Fibroblast of lung (primary cell): ENCODE measurements around the gene DESI1. TPM values are rescaled to one million over a fixed set of nuclear protein-coding genes. Genes with fewer than 3 reads are reported as not detected.
"Not testable (repeated sequence)": the region's sequence is repeated elsewhere in the genome, so short reads cannot be mapped to it uniquely, and the experiment has no call there.

ENCODE experiments used
- DNase-seq, 2 donors: peaks; one replicate each; pipeline versions ENCODE4 v3.0.0 to v3.0.0-alpha.2; 2010; ENCODE audit warnings: low read depth in 2 of 2
- H2AFZ ChIP-seq: 2 replicates; pipeline ENCODE4 v1.5.1; 2012; ENCODE audit warnings: low read length, control low read depth, inconsistent platforms
- H3K27ac ChIP-seq: 2 replicates; pipeline ENCODE4 v1.5.1; 2011; ENCODE audit warnings: low read length, control low read depth; ENCODE audit not compliant: insufficient read depth
- H3K27me3 ChIP-seq: 2 replicates; pipeline ENCODE4 v1.5.1; 2011; ENCODE audit warnings: mild to moderate bottlenecking, low read length; ENCODE audit not compliant: control insufficient read depth, insufficient read depth
- H3K36me3 ChIP-seq: 2 replicates; pipeline ENCODE4 v1.5.1; 2011; ENCODE audit warnings: low read length; ENCODE audit not compliant: control insufficient read depth, insufficient read depth
- H3K4me1 ChIP-seq: 2 replicates; pipeline ENCODE4 v1.5.1; 2011; ENCODE audit warnings: low read length; ENCODE audit not compliant: control insufficient read depth, insufficient read depth; ENCODE audit errors: extremely low read depth
- H3K4me2 ChIP-seq: 2 replicates; pipeline ENCODE4 v1.5.1; 2011; ENCODE audit warnings: low read length, control low read depth; ENCODE audit not compliant: insufficient read depth; ENCODE audit errors: extremely low read depth
- H3K4me3 ChIP-seq, 4 experiments: fragments of 200-600 bp in 1 of 4; sonication (generic) in 1 of 4; replicated peaks in 1 of 4; 2 replicates each; pipeline ENCODE4 v1.5.1; 2011 to 2016; ENCODE audit warnings: low read length in 4 of 4, low read depth in 3 of 4, mild to moderate bottlenecking in 3 of 4, control low read depth in 2 of 4, inconsistent platforms in 1 of 4, mixed read lengths in 1 of 4; ENCODE audit not compliant: insufficient read depth in 1 of 4; ENCODE audit errors: control extremely low read depth in 1 of 4
- H3K79me2 ChIP-seq: 2 replicates; pipeline ENCODE4 v1.5.1; 2012; ENCODE audit warnings: mild to moderate bottlenecking, low read length, inconsistent platforms; ENCODE audit not compliant: control insufficient read depth, insufficient read depth
- H3K9ac ChIP-seq: 2 replicates; pipeline ENCODE4 v1.5.1; 2011; ENCODE audit warnings: mild to moderate bottlenecking, low read length, control low read depth; ENCODE audit not compliant: insufficient read depth
- H3K9me3 ChIP-seq: 2 replicates; pipeline ENCODE4 v1.5.1; 2012; ENCODE audit warnings: low read depth, low read length; ENCODE audit not compliant: control insufficient read depth, insufficient read depth
- H4K20me1 ChIP-seq: 2 replicates; pipeline ENCODE4 v1.5.1; 2011; ENCODE audit warnings: low read length; ENCODE audit not compliant: control insufficient read depth, insufficient read depth; ENCODE audit errors: extremely low read depth
- CTCF ChIP-seq, 2 donors: IDR thresholded peaks in 1 of 2; conservative IDR thresholded peaks in 1 of 2; 1 replicate in 1 of 2; 2 replicates in 1 of 2; pipeline ENCODE4 v1.5.1; 2011 to 2012; ENCODE audit warnings: low read length in 2 of 2, control low read depth in 1 of 2, inconsistent platforms in 1 of 2, low read depth in 1 of 2, mild to moderate bottlenecking in 1 of 2
- EZH2 ChIP-seq: IDR thresholded peaks from 2 replicates; pipeline ENCODE4 v1.5.1; 2012; ENCODE audit warnings: low read length, control low read depth, mild to moderate bottlenecking; ENCODE audit errors: missing control alignments
- polyA plus RNA-seq, 2 donors: library from polyadenylated mRNA; depleted of rRNA in 1 of 2; stranded (reverse) in 1 of 2; unstranded in 1 of 2; fragments of >200 nt; gene quantifications; 2 replicates each; pipeline ENCODE4 v1.2.1, GENCODE V29; 2011 to 2012; ENCODE audit warnings: missing spikeins in 1 of 2
- total RNA-seq: library from RNA; depleted of rRNA; stranded (reverse); fragments of >200 nt; gene quantifications from 2 replicates; pipeline ENCODE4 v1.2.1, GENCODE V29; 2014

DESI1 gene
- total and polyA plus RNA-seq, 2 donors (not counting 1 experiment from before 2014, with no cell fraction given): 11.9 to 22.4 TPM

- peaks cover 19% of the 10 kb centered on the region for H3K36me3 ChIP-seq
- H2AFZ ChIP-seq: no peak overlapping the region
- no peaks in the 10 kb centered on the region for H3K79me2 ChIP-seq
- H3K27ac ChIP-seq: no peak overlapping the region
- H4K20me1 ChIP-seq: no peaks in the 10 kb centered on the region
- H3K4me3 ChIP-seq: no peak overlapping the region
- no peak for DNase-seq
- no peak overlapping the region for H3K9ac ChIP-seq
- no peaks in the 10 kb centered on the region for H3K9me3 ChIP-seq
- H3K4me1 ChIP-seq: peaks cover 14% of the 10 kb centered on the region
- no peaks in the 10 kb centered on the region for H3K27me3 ChIP-seq
- TF ChIP-seq CTCF (conservative IDR thresholded peaks at IDR 0.05 in 1 of 2, IDR thresholded peaks at IDR 0.05 in 1 of 2; ENCODE audit: low read depth in 1 of 2, low read length in 2 of 2) (no peak), EZH2 (no peak)
- H3K4me2 ChIP-seq: no peak overlapping the region
These were observed 43.6 kb upstream of the DESI1 start for GRCh38 chr22:41664490-41664889.

GRCh38 chr22:41663594-41663993, 42.8 kb upstream of the DESI1 start:
- not testable (repeated sequence) for H3K27ac ChIP-seq, H3K79me2 ChIP-seq, DNase-seq, H2AFZ ChIP-seq, H4K20me1 ChIP-seq, H3K4me2 ChIP-seq, H3K9ac ChIP-seq, H3K4me3 ChIP-seq, H3K4me1 ChIP-seq, H3K27me3 ChIP-seq, H3K9me3 ChIP-seq
- H3K36me3 ChIP-seq: peaks cover 19% of the 10 kb centered on the region

GRCh38 chr22:41661713-41662112, 40.9 kb upstream of the DESI1 start:
- no peaks in the 10 kb centered on the region for H4K20me1 ChIP-seq
- no peaks in the 10 kb centered on the region for H3K27me3 ChIP-seq
- H3K4me1 ChIP-seq: peaks cover under 1% of the 10 kb centered on the region
- H3K79me2 ChIP-seq: no peaks in the 10 kb centered on the region
- no peak overlapping the region for H3K9ac ChIP-seq
- H2AFZ ChIP-seq: no peak overlapping the region
- H3K4me3 ChIP-seq: no peak overlapping the region
- TF ChIP-seq EZH2: no peak
- no peaks in the 10 kb centered on the region for H3K9me3 ChIP-seq
- peaks cover 26% of the 10 kb centered on the region for H3K36me3 ChIP-seq
- no peak for DNase-seq
- H3K4me2 ChIP-seq: no peak overlapping the region
- no peak overlapping the region for H3K27ac ChIP-seq

GRCh38 chr22:41661088-41661487, 40.2 kb upstream of the DESI1 start:
- Histone ChIP-seq H3K79me2 (no peaks in the 10 kb centered on the region), H3K27ac (no peak overlapping the region), H4K20me1 (no peaks in the 10 kb centered on the region), H3K4me3 (no peak overlapping the region), H3K9ac (no peak overlapping the region), H3K4me2 (no peak overlapping the region), H3K27me3 (no peaks in the 10 kb centered on the region), H3K9me3 (no peaks in the 10 kb centered on the region), H2AFZ (no peak overlapping the region), H3K4me1 (no peaks in the 10 kb centered on the region), H3K36me3 (peaks cover 26% of the 10 kb centered on the region)
- TF ChIP-seq EZH2 (no peak), CTCF (conservative IDR thresholded peaks at IDR 0.05 in 1 of 2, IDR thresholded peaks at IDR 0.05 in 1 of 2; ENCODE audit: low read depth in 1 of 2, low read length in 2 of 2) (no peak)
- DNase-seq: no peak
